Measurements from ENCODE around the gene DPEP1.

DPEP1 gene

GRCh38 chr16:89601906-89602272, 11.6 kb upstream of the DPEP1 start:
- Histone ChIP-seq H3K36me3 (ENCODE audit: control insufficient read depth in 2 of 2, insufficient read depth in 2 of 2, low read length in 2 of 2) (no peaks in the 10 kb centered on the region), H3K27me3 (ENCODE audit: control insufficient read depth in 1 of 2, insufficient read depth in 2 of 2, low read length in 2 of 2) (peaks cover 4 to 19% of the 10 kb centered on the region in 2 donors), H3K27ac (ENCODE audit: low read length) (no peak overlapping the region), H3K4me1 (ENCODE audit: control insufficient read depth, insufficient read depth, low read length) (peaks cover 6% of the 10 kb centered on the region), H3K9ac (ENCODE audit: low read length in 2 of 2) (no peak overlapping the region), H3K9me3 (ENCODE audit: control insufficient read depth in 2 of 2, low read length in 2 of 2) (no peaks in the 10 kb centered on the region), H3K4me3 (ENCODE audit: low read length in 2 of 2) (no peak overlapping the region)

GRCh38 chr16:89602273-89602951, 11.0 kb upstream of the DPEP1 start:
- Histone ChIP-seq H3K9me3 (ENCODE audit: control insufficient read depth in 2 of 2, low read length in 2 of 2) (no peaks in the 10 kb centered on the region), H3K4me1 (ENCODE audit: control insufficient read depth, insufficient read depth, low read length) (peaks cover 6% of the 10 kb centered on the region), H3K36me3 (ENCODE audit: control insufficient read depth in 2 of 2, insufficient read depth in 2 of 2, low read length in 2 of 2) (no peaks in the 10 kb centered on the region), H3K4me3 (ENCODE audit: low read length in 2 of 2) (no peak overlapping the region), H3K9ac (ENCODE audit: low read length in 2 of 2) (no peak overlapping the region), H3K27ac (ENCODE audit: low read length) (no peak overlapping the region), H3K27me3 (ENCODE audit: control insufficient read depth in 1 of 2, insufficient read depth in 2 of 2, low read length in 2 of 2) (peaks cover 4 to 19% of the 10 kb centered on the region in 2 donors)

GRCh38 chr16:89602952-89603590, 10.4 kb upstream of the DPEP1 start:
- H3K9ac ChIP-seq (ENCODE audit: low read length in 2 of 2) = no peak overlapping the region
- H3K4me3 ChIP-seq (ENCODE audit: low read length in 2 of 2) = no peak overlapping the region
- peaks cover 6% of the 10 kb centered on the region for H3K4me1 ChIP-seq (ENCODE audit: control insufficient read depth, insufficient read depth, low read length)
- H3K27me3 ChIP-seq (ENCODE audit: control insufficient read depth in 1 of 2, insufficient read depth in 2 of 2, low read length in 2 of 2) = peaks cover 6 to 22% of the 10 kb centered on the region in 2 donors
- H3K27ac ChIP-seq (ENCODE audit: low read length) = no peak overlapping the region
- no peaks in the 10 kb centered on the region for H3K36me3 ChIP-seq (ENCODE audit: control insufficient read depth in 2 of 2, insufficient read depth in 2 of 2, low read length in 2 of 2)
- no peaks in the 10 kb centered on the region for H3K9me3 ChIP-seq (ENCODE audit: control insufficient read depth in 2 of 2, low read length in 2 of 2)

- no peak overlapping the region for H3K4me3 ChIP-seq (ENCODE audit: low read length in 2 of 2)
- no peaks in the 10 kb centered on the region for H3K9me3 ChIP-seq (ENCODE audit: control insufficient read depth in 2 of 2, low read length in 2 of 2)
- no peak overlapping the region for H3K9ac ChIP-seq (ENCODE audit: low read length in 2 of 2)
- peaks cover 3% of the 10 kb centered on the region for H3K4me1 ChIP-seq (ENCODE audit: control insufficient read depth, insufficient read depth, low read length)
- peaks cover 6 to 22% of the 10 kb centered on the region in 2 donors for H3K27me3 ChIP-seq (ENCODE audit: control insufficient read depth in 1 of 2, insufficient read depth in 2 of 2, low read length in 2 of 2)
- no peak overlapping the region for H3K27ac ChIP-seq (ENCODE audit: low read length)
- no peaks in the 10 kb centered on the region for H3K36me3 ChIP-seq (ENCODE audit: control insufficient read depth in 2 of 2, insufficient read depth in 2 of 2, low read length in 2 of 2)
Measured at GRCh38 chr16:89604764-89605163, 8.7 kb upstream of the DPEP1 start.

DNA sequence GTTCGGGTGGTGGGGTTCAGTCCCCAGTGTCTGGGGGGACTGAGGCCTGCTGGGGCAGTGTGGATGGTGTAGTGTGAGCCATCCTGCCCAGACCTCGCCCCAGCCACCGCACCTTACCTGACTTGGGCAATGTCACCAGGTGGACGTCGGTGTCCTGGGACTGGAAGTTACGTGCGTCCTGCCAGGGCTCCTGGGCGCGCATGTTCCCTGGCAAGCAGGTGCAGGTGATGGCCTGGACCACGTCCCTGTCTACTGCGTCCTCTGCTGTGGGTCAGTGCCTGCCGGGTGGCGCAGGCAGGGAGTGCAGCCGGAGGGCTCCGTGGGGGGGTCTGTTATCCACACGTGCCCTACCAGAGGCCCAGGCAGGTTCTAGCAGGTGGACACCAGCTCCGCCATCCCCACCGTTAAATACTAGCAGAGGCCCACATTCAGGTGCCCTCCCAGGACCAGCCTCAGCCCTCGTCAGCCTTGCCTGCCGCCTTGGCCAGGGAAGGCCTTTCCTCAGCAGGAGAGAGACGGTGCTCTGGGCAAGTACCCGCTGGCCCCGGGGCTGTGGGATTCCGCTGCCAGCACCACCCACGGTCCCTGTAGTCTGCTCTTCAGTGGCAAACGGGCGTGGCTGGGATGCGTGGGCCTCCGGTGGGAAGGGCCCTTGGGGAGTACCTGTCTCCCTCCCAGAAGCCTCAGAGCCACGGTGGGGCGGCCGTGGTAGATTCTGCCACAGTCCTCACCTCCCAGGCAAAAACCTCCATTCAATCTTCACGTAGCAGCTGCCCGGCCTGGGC, 8.1 kb upstream of the DPEP1 start:
- Histone ChIP-seq H3K27me3 (ENCODE audit: control insufficient read depth in 1 of 2, insufficient read depth in 2 of 2, low read length in 2 of 2) (peaks cover 6 to 22% of the 10 kb centered on the region in 2 donors), H3K9me3 (ENCODE audit: control insufficient read depth in 2 of 2, low read length in 2 of 2) (no peaks in the 10 kb centered on the region), H3K9ac (ENCODE audit: low read length in 2 of 2) (no peak overlapping the region), H3K36me3 (ENCODE audit: control insufficient read depth in 2 of 2, insufficient read depth in 2 of 2, low read length in 2 of 2) (no peaks in the 10 kb centered on the region), H3K4me1 (ENCODE audit: control insufficient read depth, insufficient read depth, low read length) (peaks cover 3% of the 10 kb centered on the region), H3K27ac (ENCODE audit: low read length) (no peak overlapping the region), H3K4me3 (ENCODE audit: low read length in 2 of 2) (no peak overlapping the region)

DNA sequence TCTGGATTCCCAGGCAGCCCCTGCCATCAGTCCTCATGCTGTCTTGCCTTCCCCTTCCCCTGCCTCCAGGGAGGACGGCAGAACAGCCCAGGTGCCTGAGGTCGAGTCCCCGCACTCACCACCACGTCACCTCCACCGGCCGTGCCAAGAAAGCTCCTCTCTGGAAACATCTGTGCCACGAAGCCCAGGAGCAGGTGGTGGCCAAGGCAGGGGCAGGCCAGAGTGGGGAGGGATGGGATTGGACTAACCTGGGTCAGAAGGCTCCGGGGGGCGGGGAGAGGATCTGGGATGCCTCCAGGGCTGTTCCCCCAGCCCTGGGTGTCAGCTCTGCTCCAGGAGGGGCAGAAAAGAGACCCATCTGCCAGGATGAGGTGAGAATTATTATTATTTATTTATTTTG, 7.4 kb upstream of the DPEP1 start:
- no peak overlapping the region for H3K4me3 ChIP-seq (ENCODE audit: low read length in 2 of 2)
- H3K27me3 ChIP-seq (ENCODE audit: control insufficient read depth in 1 of 2, insufficient read depth in 2 of 2, low read length in 2 of 2) = peaks cover 6 to 22% of the 10 kb centered on the region in 2 donors
- H3K9me3 ChIP-seq (ENCODE audit: control insufficient read depth in 2 of 2, low read length in 2 of 2) = no peaks in the 10 kb centered on the region
- no peaks in the 10 kb centered on the region for H3K36me3 ChIP-seq (ENCODE audit: control insufficient read depth in 2 of 2, insufficient read depth in 2 of 2, low read length in 2 of 2)
- peaks cover 3% of the 10 kb centered on the region for H3K4me1 ChIP-seq (ENCODE audit: control insufficient read depth, insufficient read depth, low read length)
- no peak overlapping the region for H3K9ac ChIP-seq (ENCODE audit: low read length in 2 of 2)
- no peak overlapping the region for H3K27ac ChIP-seq (ENCODE audit: low read length)

DNA sequence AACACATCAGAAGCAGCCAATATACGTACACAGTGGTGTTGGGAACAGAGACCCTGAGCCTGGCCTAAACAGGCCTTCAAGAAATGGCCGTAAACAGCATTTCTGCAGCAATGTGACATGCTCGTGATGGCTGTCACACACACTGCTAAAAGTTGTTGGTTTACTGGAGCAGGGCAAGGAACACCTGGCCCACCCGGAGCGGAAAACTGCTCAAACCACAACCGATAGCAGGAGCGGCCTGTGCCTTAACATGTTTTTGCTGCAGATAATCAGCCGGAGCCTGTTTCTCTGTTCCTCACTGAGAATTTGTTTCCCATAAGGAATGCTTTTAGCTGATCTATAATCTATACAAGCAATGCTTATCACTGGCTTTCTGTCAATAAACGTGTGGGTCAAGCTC, 6.0 kb upstream of the DPEP1 start:
- peaks cover under 1% of the 10 kb centered on the region for H3K4me1 ChIP-seq (ENCODE audit: control insufficient read depth, insufficient read depth, low read length)
- no peak overlapping the region for H3K4me3 ChIP-seq (ENCODE audit: low read length in 2 of 2)
- H3K9me3 ChIP-seq (ENCODE audit: control insufficient read depth in 2 of 2, low read length in 2 of 2) = no peaks in the 10 kb centered on the region
- H3K9ac ChIP-seq (ENCODE audit: low read length in 2 of 2) = no peak overlapping the region
- peaks cover 10 to 19% of the 10 kb centered on the region in 2 donors for H3K27me3 ChIP-seq (ENCODE audit: control insufficient read depth in 1 of 2, insufficient read depth in 2 of 2, low read length in 2 of 2)
- no peaks in the 10 kb centered on the region for H3K36me3 ChIP-seq (ENCODE audit: control insufficient read depth in 2 of 2, insufficient read depth in 2 of 2, low read length in 2 of 2)
- H3K27ac ChIP-seq (ENCODE audit: low read length) = no peak overlapping the region

DNA sequence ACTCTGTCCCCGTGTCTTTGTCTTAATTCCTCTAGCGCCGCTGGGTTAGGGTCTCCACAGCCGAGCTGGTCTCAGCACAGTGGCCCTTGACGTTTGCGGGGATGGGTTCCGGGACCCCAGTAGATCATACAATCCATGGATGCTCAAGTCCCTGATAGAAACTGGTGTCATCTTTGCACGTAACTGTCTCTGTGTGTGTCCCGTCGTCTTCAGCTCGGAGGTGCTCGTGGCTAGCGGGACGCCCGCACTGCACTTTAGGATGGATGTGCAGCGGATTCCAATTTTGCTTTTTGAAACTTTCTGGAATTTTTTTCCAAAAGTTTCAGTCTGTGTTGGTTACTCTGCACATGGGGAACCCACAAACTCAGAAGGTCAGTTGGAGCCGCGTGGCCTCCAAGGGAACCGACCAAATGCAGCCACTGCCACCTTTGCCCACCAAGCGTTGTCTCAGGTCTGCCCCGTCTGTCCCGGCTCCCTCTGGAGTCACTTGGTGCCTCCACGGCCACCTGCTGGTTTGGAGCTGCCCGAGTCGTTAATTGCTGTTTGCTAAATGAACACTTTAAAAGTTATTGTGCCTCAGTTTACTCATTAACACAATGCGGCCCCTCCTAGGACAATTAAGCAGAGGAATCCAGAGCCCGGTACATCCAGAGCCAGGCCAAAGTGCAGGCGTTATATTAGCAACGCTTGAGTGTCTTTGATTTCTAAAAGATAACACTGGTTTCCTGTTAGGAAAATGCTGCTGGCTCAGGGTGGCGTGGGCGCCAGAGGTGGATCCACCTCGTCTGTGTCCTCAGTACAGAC, 5.3 kb upstream of the DPEP1 start:
- Histone ChIP-seq H3K9ac (ENCODE audit: low read length in 2 of 2) (no peak overlapping the region), H3K4me3 (ENCODE audit: low read length in 2 of 2) (no peak overlapping the region), H3K4me1 (ENCODE audit: control insufficient read depth, insufficient read depth, low read length) (no peaks in the 10 kb centered on the region), H3K9me3 (ENCODE audit: control insufficient read depth in 2 of 2, low read length in 2 of 2) (no peaks in the 10 kb centered on the region), H3K36me3 (ENCODE audit: control insufficient read depth in 2 of 2, insufficient read depth in 2 of 2, low read length in 2 of 2) (no peaks in the 10 kb centered on the region), H3K27me3 (ENCODE audit: control insufficient read depth in 1 of 2, insufficient read depth in 2 of 2, low read length in 2 of 2) (peaks cover 11 to 17% of the 10 kb centered on the region in 2 donors), H3K27ac (ENCODE audit: low read length) (no peak overlapping the region)

- no peaks in the 10 kb centered on the region for H3K36me3 ChIP-seq (ENCODE audit: control insufficient read depth in 2 of 2, insufficient read depth in 2 of 2, low read length in 2 of 2)
- H3K4me3 ChIP-seq (ENCODE audit: low read length in 2 of 2) = no peak overlapping the region
- H3K27me3 ChIP-seq (ENCODE audit: control insufficient read depth in 1 of 2, insufficient read depth in 2 of 2, low read length in 2 of 2) = peaks cover 16% of the 10 kb centered on the region in 2 donors
- no peaks in the 10 kb centered on the region for H3K4me1 ChIP-seq (ENCODE audit: control insufficient read depth, insufficient read depth, low read length)
- no peaks in the 10 kb centered on the region for H3K9me3 ChIP-seq (ENCODE audit: control insufficient read depth in 2 of 2, low read length in 2 of 2)
- H3K9ac ChIP-seq (ENCODE audit: low read length in 2 of 2) = no peak overlapping the region
- H3K27ac ChIP-seq (ENCODE audit: low read length) = no peak overlapping the region
Measured at GRCh38 chr16:89610108-89610453, 3.4 kb upstream of the DPEP1 start.

- H3K27me3 ChIP-seq (ENCODE audit: control insufficient read depth in 1 of 2, insufficient read depth in 2 of 2, low read length in 2 of 2) = peaks cover 18 to 19% of the 10 kb centered on the region in 2 donors
- H3K9ac ChIP-seq (ENCODE audit: low read length in 2 of 2) = no peak overlapping the region
- H3K4me1 ChIP-seq (ENCODE audit: control insufficient read depth, insufficient read depth, low read length) = no peaks in the 10 kb centered on the region
- no peak overlapping the region for H3K27ac ChIP-seq (ENCODE audit: low read length)
- H3K36me3 ChIP-seq (ENCODE audit: control insufficient read depth in 2 of 2, insufficient read depth in 2 of 2, low read length in 2 of 2) = no peaks in the 10 kb centered on the region
- no peaks in the 10 kb centered on the region for H3K9me3 ChIP-seq (ENCODE audit: control insufficient read depth in 2 of 2, low read length in 2 of 2)
- no peak overlapping the region for H3K4me3 ChIP-seq (ENCODE audit: low read length in 2 of 2)
Measured at GRCh38 chr16:89612415-89613166, 851 bp upstream of the DPEP1 start.

All from stomach smooth muscle (tissue), 2 donors.